Endodermal cell (in vitro differentiated cells): ENCODE measurements around the gene CALML4. TPM values are rescaled to one million over a fixed set of nuclear protein-coding genes. Genes with fewer than 3 reads are reported as not detected.

Source experiments
- DNase-seq: peaks from one replicate; pipeline ENCODE4 v3.0.0-alpha.2; 2017
- H3K27ac ChIP-seq: 2 replicates; pipeline ENCODE4 v1.5.1; 2013; ENCODE audit warnings: mild to moderate bottlenecking, low read depth, low read length, moderate library complexity
- H3K27me3 ChIP-seq: 2 replicates; pipeline ENCODE4 v1.6.1; 2013; ENCODE audit warnings: mild to moderate bottlenecking, low read length, moderate library complexity; ENCODE audit not compliant: insufficient read depth, control insufficient read depth, poor library complexity, severe bottlenecking
- H3K36me3 ChIP-seq: 2 replicates; pipeline ENCODE4 v1.7.0; 2013; ENCODE audit warnings: mild to moderate bottlenecking, low read length, moderate library complexity; ENCODE audit not compliant: control insufficient read depth, insufficient read depth
- H3K4me1 ChIP-seq: one replicate; pipeline ENCODE4 v1.7.0; 2013; ENCODE audit warnings: low read length; ENCODE audit not compliant: control insufficient read depth, insufficient read depth
- H3K4me3 ChIP-seq: 2 replicates; pipeline ENCODE4 v1.5.1; 2013; ENCODE audit warnings: mild to moderate bottlenecking, low read length, moderate library complexity
- H3K9ac ChIP-seq: 2 replicates; pipeline ENCODE4 v1.6.1; 2013; ENCODE audit warnings: mild to moderate bottlenecking, low read length, moderate library complexity; ENCODE audit not compliant: poor library complexity, severe bottlenecking; ENCODE audit errors: extremely low read depth
- H3K9me3 ChIP-seq: 2 replicates; pipeline ENCODE4 v1.6.1; 2013; ENCODE audit warnings: mild to moderate bottlenecking, low read length, moderate library complexity; ENCODE audit not compliant: control insufficient read depth
- H3K27ac Mint-ChIP-seq: 2 replicates; pipeline ENCODE4 v1.8.0; 2020; ENCODE audit warnings: mixed read lengths
- H3K27me3 Mint-ChIP-seq: 2 replicates; pipeline ENCODE4 v1.8.0; 2021; ENCODE audit warnings: mild to moderate bottlenecking, mixed read lengths; ENCODE audit not compliant: insufficient read depth
- H3K36me3 Mint-ChIP-seq: 2 replicates; pipeline ENCODE4 v1.8.0; 2020; ENCODE audit warnings: low read depth, mixed read lengths
- H3K4me1 Mint-ChIP-seq: 2 replicates; pipeline ENCODE4 v1.8.0; 2020; ENCODE audit warnings: mixed read lengths
- H3K4me3 Mint-ChIP-seq: 2 replicates; pipeline ENCODE4 v1.8.0; 2020; ENCODE audit warnings: mild to moderate bottlenecking, moderate library complexity, mixed read lengths
- H3K9me3 Mint-ChIP-seq: 2 replicates; pipeline ENCODE4 v1.8.0; 2020; ENCODE audit warnings: mild to moderate bottlenecking, mixed read lengths
- WGBS, 2 experiments: methylation state at CpG; one replicate each; pipeline versions ENCODE4 v1.1.5 to v1.1.7; 2013; ENCODE audit warnings: missing lambda C conversion rate in 2 of 2, mixed read lengths in 1 of 2; ENCODE audit not compliant: insufficient coverage in 1 of 2, insufficient read length in 1 of 2; 5-methylcytosine and 5-hydroxymethylcytosine counted together
- total RNA-seq, 2 donors: library from RNA; stranded (reverse); fragmentation: NEBNext Ultra II Directional in 1 of 2; extraction: Animal tissue kit (Norgen Biotek cat#: 25700) in 1 of 2; gene quantifications; 2 replicates in 1 of 2; 3 replicates in 1 of 2; pipeline ENCODE4 v1.2.1, GENCODE V29; 2021
- TF ChIP-seq, protein P1 (sequence below): fragments of 200-600 bp; sonication (generic); conservative IDR thresholded peaks from 2 replicates; pipeline ENCODE4 v1.5.0; 2021; ENCODE audit warnings: antibody characterized with exemption, mild to moderate bottlenecking

The CALML4 gene
- total RNA-seq, 2 donors from 2014 or later = 9.7 to 17.4 TPM

DNA sequence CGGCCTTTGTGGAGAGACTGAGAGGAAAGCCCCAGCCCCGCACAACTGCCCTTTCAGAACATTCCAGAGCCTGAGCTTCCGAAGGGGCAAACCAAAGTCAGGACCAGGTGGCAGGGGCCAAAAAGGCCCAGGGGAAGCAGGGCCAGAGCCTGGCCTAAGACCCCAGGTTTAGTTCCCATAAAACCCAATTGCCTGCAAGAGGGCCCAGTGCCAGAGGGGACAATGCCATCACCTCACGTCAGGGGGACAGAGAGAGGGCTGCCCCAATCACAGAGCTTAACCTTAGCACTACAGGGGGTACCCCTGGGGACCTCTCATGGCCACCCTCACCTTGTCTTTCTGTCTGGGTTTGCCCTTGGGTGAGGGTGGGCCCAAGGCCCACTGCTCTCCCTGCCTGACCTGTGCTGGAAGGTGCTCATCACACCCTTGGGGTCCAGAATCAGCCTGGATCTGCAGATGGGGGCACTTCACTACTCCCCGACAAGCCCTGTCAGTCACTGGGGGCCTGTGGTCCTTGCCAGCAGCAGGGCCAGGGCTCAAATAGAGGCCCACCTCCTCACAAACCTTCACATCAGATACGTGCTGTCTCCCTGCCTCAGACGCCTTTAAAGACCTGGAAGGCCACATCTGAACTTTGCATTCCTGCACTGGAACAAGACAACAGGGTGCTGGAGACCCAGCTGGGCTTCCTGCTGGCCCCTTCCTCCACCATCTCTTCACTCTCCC, 3.8 kb downstream of the CALML4 start:
- no peaks in the 10 kb centered on the region for H3K27me3 ChIP-seq
- peaks cover 29% of the 10 kb centered on the region for H3K4me1 Mint-ChIP-seq
- no peak overlapping the region for H3K4me3 Mint-ChIP-seq
- no peaks in the 10 kb centered on the region for H3K36me3 ChIP-seq
- no peaks in the 10 kb centered on the region for H3K9me3 Mint-ChIP-seq
- no peak overlapping the region for H3K27ac ChIP-seq
- no peaks in the 10 kb centered on the region for H3K27me3 Mint-ChIP-seq
- H3K4me1 ChIP-seq = peaks cover 13% of the 10 kb centered on the region
- no peaks in the 10 kb centered on the region for H3K9me3 ChIP-seq
- WGBS, 2 experiments = 83 to 90% methylated on average over 5 to 7 of the region's 7 CpGs
- H3K4me3 ChIP-seq = no peak overlapping the region
- H3K36me3 Mint-ChIP-seq = no peaks in the 10 kb centered on the region
- peak overlapping the region; percentile 57 for H3K27ac Mint-ChIP-seq
- TF ChIP-seq, protein P1, sequence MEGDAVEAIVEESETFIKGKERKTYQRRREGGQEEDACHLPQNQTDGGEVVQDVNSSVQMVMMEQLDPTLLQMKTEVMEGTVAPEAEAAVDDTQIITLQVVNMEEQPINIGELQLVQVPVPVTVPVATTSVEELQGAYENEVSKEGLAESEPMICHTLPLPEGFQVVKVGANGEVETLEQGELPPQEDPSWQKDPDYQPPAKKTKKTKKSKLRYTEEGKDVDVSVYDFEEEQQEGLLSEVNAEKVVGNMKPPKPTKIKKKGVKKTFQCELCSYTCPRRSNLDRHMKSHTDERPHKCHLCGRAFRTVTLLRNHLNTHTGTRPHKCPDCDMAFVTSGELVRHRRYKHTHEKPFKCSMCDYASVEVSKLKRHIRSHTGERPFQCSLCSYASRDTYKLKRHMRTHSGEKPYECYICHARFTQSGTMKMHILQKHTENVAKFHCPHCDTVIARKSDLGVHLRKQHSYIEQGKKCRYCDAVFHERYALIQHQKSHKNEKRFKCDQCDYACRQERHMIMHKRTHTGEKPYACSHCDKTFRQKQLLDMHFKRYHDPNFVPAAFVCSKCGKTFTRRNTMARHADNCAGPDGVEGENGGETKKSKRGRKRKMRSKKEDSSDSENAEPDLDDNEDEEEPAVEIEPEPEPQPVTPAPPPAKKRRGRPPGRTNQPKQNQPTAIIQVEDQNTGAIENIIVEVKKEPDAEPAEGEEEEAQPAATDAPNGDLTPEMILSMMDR = no peak
- no peak overlapping the region for H3K9ac ChIP-seq
- no peak for DNase-seq

DNA sequence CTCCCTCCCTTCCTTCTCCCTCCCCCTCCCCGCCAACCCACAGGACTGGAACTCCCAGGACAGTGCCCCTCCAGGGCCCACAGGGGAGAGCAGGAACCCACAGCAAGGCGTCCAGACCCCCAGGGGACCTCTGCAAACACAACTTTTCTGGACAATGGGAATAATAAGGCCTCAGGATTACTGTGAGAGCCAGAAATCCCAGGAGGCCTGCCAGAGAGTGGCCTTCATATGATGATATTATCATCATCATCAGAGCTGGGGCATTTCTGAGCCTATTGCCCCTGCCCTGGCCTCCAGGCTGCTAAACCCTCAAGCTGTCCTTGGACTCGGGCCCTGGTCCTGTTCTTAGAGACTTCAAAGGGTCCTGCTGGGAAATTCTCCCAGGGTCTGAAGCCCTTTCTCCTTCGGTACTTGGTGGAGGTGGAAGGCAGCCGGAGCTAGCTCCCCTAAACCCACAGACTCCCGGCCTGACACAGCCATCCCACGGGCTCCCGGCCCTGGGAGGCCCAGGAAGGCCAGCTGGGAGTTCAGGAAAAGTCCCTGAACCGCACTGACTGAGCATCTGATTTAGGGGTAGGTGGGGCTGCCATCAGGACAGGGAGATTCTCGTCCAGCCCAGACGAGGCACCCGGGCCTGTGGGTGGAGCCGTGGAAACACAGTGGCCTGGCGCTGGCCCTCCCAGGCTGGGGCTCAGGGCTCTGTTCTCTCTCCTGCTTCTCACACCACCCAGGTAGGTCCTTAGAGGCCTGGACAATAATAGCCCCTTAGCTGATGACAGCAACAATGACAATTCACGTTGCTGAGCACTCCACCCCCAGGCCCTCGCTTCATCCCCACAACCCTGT, 4.9 kb downstream of the CALML4 start:
- Mint-ChIP-seq H3K36me3 (no peaks in the 10 kb centered on the region), H3K27ac (peak overlapping the region; percentile 26), H3K27me3 (no peaks in the 10 kb centered on the region), H3K4me1 (peaks cover 25% of the 10 kb centered on the region), H3K9me3 (no peaks in the 10 kb centered on the region), H3K4me3 (no peak overlapping the region)
- DNase-seq = peak; percentile 54
- H3K4me3 ChIP-seq = no peak overlapping the region
- H3K36me3 ChIP-seq = no peaks in the 10 kb centered on the region
- H3K27me3 ChIP-seq = no peaks in the 10 kb centered on the region
- WGBS, 2 experiments = 85 to 89% methylated on average over 14 to 16 of the region's 16 CpGs
- TF ChIP-seq, protein P1 = peak; percentile 33
- no peak overlapping the region for H3K9ac ChIP-seq
- H3K9me3 ChIP-seq = no peaks in the 10 kb centered on the region
- H3K4me1 ChIP-seq = peaks cover 6% of the 10 kb centered on the region
- no peak overlapping the region for H3K27ac ChIP-seq

DNA sequence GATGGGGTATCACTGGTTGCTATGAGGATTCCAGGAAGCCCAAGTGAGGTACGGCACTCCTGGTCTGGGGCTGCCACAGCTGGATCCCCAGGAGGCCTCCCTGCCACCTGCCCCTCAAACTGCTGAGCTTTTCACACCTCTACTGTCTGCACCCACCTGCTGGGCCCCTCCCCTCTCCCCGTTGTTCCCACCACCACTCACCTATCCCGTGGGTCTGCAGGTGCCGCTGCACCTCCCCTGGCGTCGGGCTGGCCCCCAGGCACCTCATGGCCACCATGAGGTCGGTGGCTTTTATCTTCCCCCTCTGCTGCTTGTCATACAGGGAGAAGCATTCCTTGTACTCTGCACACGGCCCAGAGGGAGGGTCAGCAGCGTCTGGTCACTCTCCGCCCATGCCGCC, 5.8 kb downstream of the CALML4 start:
- Mint-ChIP-seq H3K36me3 (peaks cover 3% of the 10 kb centered on the region), H3K27ac (no peak overlapping the region), H3K4me1 (peaks cover 26% of the 10 kb centered on the region), H3K9me3 (no peaks in the 10 kb centered on the region), H3K4me3 (no peak overlapping the region), H3K27me3 (no peaks in the 10 kb centered on the region)
- Histone ChIP-seq H3K9me3 (no peaks in the 10 kb centered on the region), H3K36me3 (no peaks in the 10 kb centered on the region), H3K27ac (no peak overlapping the region), H3K9ac (no peak overlapping the region), H3K4me3 (no peak overlapping the region), H3K4me1 (peaks cover 6% of the 10 kb centered on the region), H3K27me3 (no peaks in the 10 kb centered on the region)
- TF ChIP-seq, protein P1 = no peak
- 78% methylated on average over 5 to 11 of the region's 11 CpGs for WGBS, 2 experiments
- peak; percentile 42 for DNase-seq
